HG03108 (cell line): ENCODE results near the gene IDH2.

ENCODE experiments used
- ATAC-seq: cut with Tn5 transposase; IDR thresholded peaks from one replicate; pipeline ENCODE4 v1.9.1; 2021; ENCODE audit warnings: moderate library complexity; ENCODE audit not compliant: unreplicated experiment

Gene IDH2

GRCh38 chr15:90046289-90046688, 56.0 kb downstream of the IDH2 start:
- ATAC-seq: no peak

GRCh38 chr15:90044916-90045371, 57.3 kb downstream of the IDH2 start:
- ATAC-seq: no peak

DNA sequence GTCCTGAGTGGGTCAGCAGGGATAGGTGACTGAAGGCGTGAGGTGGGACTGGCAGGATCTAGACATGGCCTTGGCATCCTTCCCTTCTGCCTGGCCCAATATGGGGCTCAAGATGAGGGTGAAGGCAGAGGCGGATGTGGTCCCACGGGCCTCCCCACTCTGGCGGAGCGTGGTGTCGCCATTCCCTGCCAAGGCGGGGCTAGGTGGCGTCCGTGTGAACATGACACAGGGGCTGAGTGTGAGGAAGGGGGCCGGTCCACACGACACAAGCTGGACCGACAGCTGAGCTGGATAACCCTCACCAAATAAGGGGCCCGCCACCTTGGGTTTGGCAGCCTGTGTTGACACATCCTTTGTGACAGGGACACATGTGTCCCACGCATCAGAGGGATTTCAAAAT, 58.1 kb downstream of the IDH2 start:
- no peak for ATAC-seq

- no peak for ATAC-seq
These were observed 58.7 kb downstream of the IDH2 start for GRCh38 chr15:90043530-90044010.

GRCh38 chr15:90042766-90043529, 59.3 kb downstream of the IDH2 start:
- ATAC-seq: no peak

GRCh38 chr15:90042356-90042755, 59.9 kb downstream of the IDH2 start:
- no peak for ATAC-seq

DNA sequence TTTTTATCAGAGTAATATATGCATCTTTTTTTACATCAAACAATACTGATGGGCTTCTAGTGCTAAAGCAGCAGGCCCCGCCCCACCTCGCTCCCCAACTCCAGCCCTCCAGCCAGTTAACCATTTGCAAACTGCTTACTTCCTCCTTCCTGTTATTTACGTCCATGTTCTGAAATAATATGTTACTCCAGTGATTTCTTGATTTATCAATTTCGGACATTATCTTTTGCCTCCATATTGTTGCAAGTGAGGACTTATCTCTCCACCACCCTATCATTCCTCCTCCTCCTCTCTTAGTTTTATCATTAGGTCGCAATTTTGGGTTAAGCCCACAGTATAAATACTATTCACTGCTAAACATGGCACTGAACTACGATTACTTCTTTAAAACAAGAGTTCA, 61.6 kb downstream of the IDH2 start:
- ATAC-seq: no peak

DNA sequence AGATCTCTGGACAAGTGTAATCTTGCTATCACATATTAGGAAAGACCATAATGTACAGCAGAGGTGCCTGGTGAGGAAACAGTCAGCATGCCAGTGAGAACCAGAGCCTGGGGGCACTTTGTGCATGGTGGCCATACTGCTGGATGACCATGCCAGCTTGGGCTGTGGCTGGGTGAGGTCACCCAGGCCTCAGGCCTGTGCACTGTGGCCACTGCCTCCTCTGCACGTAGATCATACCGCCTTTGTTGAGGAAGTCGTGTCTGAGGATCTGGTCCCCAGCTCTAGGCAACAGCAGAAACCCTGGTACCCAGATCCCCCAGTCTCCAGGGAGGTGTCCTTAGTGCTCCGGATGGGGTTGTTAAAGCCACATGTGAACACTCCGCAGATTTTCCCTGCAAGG, 62.3 kb downstream of the IDH2 start:
- ATAC-seq: no peak

DNA sequence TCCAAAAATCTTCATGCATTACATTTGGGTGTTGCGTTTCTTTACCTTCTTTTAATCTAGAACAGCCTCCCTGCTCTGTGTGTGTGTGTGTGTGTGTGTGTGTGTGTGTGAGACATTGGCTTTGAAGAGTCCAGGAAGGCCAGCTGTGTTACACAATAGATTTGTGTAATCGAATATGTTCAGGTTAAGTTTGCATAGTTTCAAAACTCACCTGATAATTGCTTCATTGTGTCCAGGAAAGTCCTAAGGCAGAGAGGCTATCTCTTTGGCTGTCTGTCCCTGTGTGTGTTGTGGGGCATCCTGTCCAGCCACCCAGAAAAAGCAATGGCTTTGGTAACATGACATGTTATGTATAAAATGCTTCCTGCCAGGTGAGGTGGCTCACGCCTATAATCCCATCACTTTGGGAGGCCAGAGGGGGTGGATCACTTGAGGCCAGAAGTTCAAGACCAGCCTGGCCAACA, 63.6 kb downstream of the IDH2 start:
- ATAC-seq: no peak

- ATAC-seq: no peak
These were observed 64.2 kb downstream of the IDH2 start for GRCh38 chr15:90037961-90038631.

DNA sequence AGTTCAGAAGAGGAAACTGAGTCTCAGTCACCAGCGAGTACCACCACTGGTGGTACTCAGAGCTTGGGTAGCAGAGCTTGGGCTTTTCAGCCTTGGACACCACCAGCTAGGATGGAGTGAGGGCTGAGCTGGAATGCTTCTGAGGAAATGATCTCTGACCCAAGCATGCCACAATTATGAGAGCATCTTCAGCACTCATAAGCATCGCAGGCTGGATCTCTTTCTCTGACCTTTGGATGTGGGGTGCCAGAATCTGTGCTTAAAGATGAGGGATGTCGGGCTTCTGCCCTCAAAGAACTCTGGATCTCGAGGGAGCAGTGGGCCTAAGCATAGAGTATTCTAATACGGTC, 64.8 kb downstream of the IDH2 start:
- ATAC-seq: no peak

DNA sequence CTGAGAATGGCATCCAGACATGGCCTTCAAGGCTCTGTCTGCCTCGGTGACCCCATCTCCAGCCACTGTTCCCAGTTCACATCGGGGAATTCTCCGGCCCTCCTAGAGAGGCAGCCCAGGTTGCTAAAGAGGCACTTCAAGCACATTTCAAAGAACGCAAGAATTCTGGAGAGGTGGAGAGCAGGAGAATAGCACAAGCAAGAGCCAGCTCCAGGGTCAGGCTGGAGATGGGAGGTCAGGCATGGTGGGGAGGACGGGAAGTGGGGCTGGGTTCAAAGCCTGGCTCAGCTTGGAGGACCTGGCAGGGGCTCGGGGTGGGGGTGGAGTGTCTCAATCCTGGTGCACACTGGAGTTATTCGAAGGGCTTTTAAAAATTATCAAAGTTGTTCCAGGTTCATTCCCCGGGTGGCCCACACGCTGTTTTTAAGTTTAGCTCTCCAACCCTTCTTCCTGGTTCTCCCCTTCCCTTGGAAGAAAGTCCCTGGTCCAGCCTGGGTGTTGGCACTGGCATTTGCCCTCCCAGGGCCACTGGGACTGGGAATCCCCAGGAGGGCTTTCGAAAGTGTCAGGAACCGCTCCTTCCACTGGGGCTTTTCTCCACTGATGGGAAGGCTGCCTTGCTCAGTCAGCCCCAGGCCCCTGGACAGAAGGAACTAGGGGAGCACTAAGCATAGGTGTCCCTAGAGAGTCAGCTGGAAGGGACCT, 65.3 kb downstream of the IDH2 start:
- no peak for ATAC-seq

GRCh38 chr15:90036343-90036742, 65.9 kb downstream of the IDH2 start:
- ATAC-seq: no peak

DNA sequence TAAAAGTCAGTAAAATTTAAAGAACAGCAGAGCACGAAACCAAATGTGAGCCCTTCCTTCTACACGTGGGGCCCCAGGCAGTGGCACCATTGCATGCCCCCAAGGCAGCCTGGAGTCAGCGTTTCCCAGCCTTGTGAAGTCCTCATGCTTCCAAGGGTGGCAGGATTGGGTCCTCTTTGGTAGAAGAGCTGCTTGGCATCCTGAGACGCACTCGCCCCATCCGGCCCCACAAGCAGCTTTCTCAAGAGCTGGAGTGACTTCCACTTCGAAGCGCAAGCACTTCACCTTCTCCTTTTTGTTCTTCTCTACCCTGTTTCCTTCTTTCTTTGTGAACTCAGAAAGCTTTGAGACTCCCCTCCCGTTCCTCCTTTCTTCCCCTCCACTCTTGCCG, 66.4 kb downstream of the IDH2 start:
- no peak for ATAC-seq

DNA sequence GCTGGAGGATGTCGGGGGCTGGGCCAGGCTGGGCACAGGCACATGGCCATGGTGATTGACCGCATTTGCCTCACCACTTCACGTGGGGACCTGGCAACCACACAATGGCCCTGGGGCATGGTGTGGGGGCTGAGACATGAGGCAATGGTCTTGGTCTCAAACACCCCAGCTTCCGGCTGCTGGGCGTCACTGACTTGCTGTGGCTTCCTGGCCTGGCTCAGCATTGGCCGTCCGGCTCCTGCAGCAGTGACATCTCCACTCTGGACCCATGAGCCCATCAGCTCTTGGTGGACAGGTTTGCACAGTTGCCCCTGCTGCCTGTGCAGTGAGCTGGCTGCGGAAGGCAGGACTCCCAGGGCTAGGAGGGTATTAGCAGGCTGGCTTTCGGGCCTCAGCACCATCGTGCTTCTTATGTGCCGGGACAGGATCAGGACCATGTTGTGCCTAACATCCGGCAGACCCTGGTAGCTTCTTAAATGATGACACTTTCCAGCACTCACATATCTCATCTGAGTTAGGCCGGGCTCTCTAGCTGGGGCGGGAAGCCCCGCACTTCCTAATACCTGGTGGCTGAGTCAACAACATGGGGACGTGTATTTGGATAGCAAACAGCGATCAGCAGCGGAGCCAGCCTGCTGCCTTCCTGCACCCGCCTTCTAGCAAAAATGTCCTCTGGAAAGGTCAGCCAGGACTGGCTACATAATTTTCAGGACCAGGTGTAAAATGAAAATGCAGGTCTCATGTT, 67.0 kb downstream of the IDH2 start:
- ATAC-seq: no peak

DNA sequence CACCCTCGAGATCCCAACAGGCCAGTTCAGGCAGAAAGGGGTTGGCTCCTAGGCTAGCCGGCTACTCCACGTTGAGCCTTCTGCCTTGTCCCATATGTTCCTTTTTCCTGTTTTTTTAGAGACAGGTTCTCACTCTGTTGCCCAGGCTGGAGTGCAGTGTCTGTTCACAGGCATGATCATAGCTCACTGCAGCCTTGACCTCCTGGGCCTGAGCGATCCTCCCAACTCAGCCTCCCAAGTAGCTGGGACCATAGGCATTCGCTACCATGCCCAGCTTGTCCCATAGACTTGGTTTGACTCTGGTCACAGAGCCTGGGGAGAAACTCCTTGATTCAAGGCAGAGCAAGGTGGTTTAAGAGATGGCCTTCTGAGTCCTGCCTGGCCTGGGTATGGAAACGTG, 68.8 kb downstream of the IDH2 start:
- no peak for ATAC-seq
